Measurements from ENCODE around the gene EPS8.

The EPS8 gene

DNA sequence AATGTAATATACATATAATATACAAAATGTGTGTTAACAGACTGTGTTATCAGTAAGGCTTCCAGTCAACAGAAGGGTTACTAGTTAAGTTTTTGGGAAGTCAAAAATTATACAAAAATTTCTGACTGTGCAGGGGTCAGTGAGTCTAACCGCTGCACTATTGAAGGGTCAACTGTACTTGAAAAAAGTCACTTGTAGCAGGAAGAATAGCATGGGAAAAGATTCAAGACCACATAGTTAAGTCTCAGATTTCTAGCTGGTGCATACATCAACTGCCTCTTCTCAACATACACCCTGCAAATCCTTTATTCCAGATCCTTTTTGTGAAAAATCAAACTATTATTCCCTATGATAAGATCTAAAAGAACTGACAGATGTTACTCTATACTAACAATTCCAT is 5.9 kb downstream of the EPS8 start:
- H3K27ac ChIP-seq: no peak overlapping the region
- TF ChIP-seq CTCF (conservative IDR thresholded peaks at IDR 0.05) (no peak), ZFX (IDR thresholded peaks at IDR 0.05) (no peak)

DNA sequence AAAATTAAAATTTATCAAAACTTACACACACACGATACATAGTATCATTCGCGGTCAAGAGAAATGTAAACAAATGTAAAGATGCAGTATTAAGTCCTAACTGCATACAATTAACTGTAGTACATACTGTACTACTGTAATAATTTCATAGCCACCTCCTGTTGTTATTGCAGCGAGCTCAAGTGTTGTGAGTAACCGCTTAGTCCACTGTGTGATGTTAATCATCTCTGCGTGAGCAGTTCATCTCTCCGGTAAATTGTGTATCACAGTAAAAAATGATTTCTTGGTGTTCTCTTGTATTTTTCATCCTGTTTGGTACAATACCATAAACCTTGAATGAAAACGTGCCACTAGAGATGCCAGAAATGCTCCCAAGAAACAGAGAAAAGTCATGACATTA is 6.5 kb downstream of the EPS8 start:
- H3K27ac ChIP-seq: no peak overlapping the region
- TF ChIP-seq ZFX (IDR thresholded peaks at IDR 0.05): no peak
- TF ChIP-seq CTCF (conservative IDR thresholded peaks at IDR 0.05): no peak

GRCh38 chr12:15779925-15780324 is 9.3 kb downstream of the EPS8 start:
- no peak overlapping the region for H3K27ac ChIP-seq
- no peak for TF ChIP-seq CTCF (conservative IDR thresholded peaks at IDR 0.05)
- no peak for TF ChIP-seq ZFX (IDR thresholded peaks at IDR 0.05)

DNA sequence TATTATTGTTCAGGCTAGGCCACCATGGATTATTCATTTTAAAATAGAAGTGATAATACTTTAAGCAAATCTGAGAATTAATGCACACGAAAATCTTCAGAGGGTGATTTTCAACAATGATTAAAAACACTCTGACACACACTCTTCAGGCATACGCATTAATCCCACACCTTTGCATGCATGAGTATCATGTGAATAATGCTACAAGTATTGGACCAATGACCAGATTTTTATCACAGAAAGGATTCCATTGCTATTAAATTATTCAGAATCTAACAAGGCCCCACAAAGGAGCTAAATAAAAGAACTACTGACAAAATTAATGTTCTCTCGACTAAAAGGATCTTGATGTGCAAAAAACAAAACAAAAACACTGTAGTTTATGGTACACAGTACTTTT is 11.1 kb downstream of the EPS8 start:
- TF ChIP-seq ZFX (IDR thresholded peaks at IDR 0.05) (no peak), CTCF (conservative IDR thresholded peaks at IDR 0.05) (no peak)
- no peak overlapping the region for H3K27ac ChIP-seq

GRCh38 chr12:15777355-15778012 is 11.7 kb downstream of the EPS8 start:
- no peak overlapping the region for H3K27ac ChIP-seq
- TF ChIP-seq CTCF (conservative IDR thresholded peaks at IDR 0.05): no peak

- no peak overlapping the region for H3K27ac ChIP-seq
- TF ChIP-seq ZFX (IDR thresholded peaks at IDR 0.05) (no peak), CTCF (conservative IDR thresholded peaks at IDR 0.05) (no peak)
Measured at GRCh38 chr12:15776532-15776931, 12.7 kb downstream of the EPS8 start.

DNA sequence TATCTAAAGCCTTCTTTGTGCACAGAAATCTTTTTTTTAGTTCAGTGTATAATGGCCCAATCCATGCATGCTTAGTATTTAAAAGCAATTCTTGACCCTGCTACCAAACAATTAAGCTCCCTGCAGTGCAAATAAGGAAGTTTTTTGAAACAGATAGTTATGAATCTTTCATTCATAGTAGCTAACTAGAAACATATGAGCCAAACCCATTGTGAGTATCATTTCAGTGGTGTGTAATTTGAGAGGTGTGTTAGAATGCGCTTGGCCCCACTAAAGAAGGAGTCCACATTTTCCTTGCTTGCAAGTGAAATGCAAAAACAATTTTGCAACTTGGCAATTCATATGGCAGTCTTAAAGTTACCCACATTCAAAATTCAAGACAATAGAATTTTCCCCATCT is 14.4 kb downstream of the EPS8 start:
- no peak overlapping the region for H3K27ac ChIP-seq
- TF ChIP-seq CTCF (conservative IDR thresholded peaks at IDR 0.05): no peak
- TF ChIP-seq ZFX (IDR thresholded peaks at IDR 0.05): no peak

Data from C4-2B (cell line).